ENCODE measurements around the gene PRSS23.
"Not testable (repeated sequence)": the region's sequence is repeated elsewhere in the genome, so short reads cannot be mapped to it uniquely, and the experiment has no call there.

PRSS23 gene

DNA sequence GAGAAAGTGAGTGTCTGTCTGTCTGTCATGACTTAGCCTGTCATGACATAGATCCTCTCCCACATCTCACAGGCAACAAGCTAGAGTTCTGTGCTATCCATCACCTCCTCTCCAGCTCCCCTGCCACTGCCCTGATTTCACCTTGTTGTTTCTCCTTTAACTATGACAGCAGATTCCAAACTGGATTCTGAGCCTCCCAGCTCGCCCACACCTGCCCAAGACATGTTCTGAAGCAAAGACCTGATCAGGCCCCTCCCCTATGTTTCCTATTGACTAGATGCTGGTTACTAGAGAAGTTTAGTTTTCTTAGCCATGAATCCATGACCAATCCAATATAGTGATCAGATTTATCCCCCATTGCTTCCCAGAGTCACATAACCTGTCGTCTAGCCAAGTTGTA, 15.4 kb downstream of the PRSS23 start:
- DNase-seq (ENCODE audit: low spot score), result no peak

- DNase-seq (ENCODE audit: low spot score), result no peak
These were observed 15.9 kb downstream of the PRSS23 start for GRCh38 chr11:86816251-86816726.

DNA sequence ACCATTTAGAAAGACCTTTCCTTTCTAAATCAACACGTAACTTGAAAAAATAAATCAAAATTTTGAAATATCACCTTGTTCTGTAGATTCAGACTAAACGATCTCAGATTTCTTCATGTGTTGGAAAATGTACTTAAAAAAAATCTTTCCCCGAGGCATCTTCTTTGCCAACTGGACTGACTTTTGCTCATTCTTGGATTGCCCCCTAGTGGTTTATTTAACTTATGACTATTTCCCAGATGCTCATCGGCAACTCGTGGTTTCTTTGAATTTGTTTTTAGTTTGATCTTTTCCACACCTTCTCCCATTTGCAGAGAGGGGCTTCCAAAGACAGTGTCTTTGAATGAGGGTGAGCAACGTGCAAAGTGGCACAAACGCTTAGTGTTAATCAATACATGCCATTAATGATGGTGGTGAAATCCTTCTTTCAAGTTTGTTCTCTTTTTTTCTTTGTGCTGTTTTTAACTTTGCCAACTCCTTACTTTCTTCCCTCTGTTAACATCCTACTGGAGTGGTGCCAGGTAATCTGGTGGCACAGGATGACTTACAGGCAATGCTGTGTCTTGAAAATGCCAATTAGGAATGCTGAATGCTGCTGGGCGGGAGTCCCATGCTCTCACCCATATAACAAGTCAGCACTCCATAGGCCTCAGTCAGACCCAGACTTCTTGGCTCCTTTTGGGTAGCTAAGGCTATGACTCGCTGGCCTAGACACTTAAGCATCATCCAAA, 18.3 kb downstream of the PRSS23 start:
- DNase-seq (ENCODE audit: low spot score), result peak; percentile 44

GRCh38 chr11:86824139-86824538, 23.8 kb downstream of the PRSS23 start:
- DNase-seq (ENCODE audit: low spot score), result not testable (repeated sequence)

DNA sequence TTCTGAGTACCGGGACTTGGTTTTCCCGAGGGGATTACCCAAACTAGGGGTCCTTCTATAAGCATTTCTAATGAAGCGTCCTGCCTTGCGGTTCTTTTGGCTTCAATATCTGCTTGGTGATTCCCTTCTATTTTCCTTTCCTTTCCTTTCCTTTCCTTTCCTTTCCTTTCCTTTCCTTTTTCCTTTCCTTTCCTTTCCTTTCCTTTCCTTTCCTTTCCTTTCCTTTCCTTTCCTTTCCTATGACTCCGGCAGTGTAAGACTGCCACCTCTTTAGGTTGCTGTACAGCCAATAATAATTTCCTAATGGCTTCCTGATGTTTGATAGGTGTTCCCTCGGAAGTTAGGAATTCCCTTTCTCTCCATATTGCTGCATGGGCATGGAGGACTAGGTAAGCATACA, 34.0 kb downstream of the PRSS23 start:
- not testable (repeated sequence) for DNase-seq (ENCODE audit: low spot score)

DNA sequence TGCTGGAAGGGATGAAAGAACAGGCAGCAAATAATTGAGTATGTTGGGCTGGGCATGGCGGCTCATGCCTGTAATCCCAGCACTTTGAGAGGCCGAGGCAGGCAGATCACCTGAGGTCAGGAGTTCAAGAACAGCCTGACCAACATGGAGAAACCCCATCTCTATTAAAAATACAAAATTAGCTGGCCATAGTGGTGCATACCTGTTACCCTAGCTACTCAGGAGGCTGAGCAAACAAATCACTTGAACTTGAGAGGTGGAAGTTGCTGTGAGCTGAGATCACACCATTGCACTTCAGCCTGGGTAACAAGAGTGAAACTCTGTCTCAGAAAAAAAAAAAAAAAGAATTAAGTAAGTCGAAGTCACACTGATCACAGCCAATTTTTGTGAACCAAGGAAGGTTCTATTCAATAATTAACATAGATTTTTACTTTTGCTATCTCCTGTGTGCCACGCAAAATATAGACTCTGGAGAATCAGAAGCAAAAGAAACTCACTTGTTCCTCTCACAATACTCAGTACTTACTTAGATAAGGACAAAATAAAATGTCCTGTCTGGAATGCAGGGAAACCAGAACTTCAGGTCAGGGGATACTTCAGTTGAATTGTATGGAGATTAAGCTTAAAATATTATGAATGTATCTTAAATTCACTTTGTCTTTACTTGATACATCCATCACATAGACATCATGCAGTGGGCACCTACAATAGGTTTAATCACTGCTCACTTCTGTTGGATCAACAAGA, 44.6 kb downstream of the PRSS23 start:
- DNase-seq (ENCODE audit: low spot score), result not testable (repeated sequence)

- no peak for DNase-seq (ENCODE audit: low spot score)
These were observed 47.8 kb downstream of the PRSS23 start for GRCh38 chr11:86848132-86848531.

GRCh38 chr11:86849679-86850078, 49.3 kb downstream of the PRSS23 start:
- no peak for DNase-seq (ENCODE audit: low spot score)
